ENCODE measurements around the gene KDM4B.
"Not testable (repeated sequence)": the region's sequence is repeated elsewhere in the genome, so short reads cannot be mapped to it uniquely, and the experiment has no call there.

Gene KDM4B

GRCh38 chr19:4969292-4969771 lies 419 bp downstream of the KDM4B start:
- no peak for DNase-seq

- peak; percentile 33 for DNase-seq
These were observed 1.0 kb downstream of the KDM4B start for GRCh38 chr19:4969772-4970531.

GRCh38 chr19:4970558-4971423 lies 1.9 kb downstream of the KDM4B start:
- peak; percentile 42 for DNase-seq

GRCh38 chr19:4971424-4971793 lies 2.5 kb downstream of the KDM4B start:
- DNase-seq: peak; percentile 74

GRCh38 chr19:4971816-4972495 lies 3.0 kb downstream of the KDM4B start:
- no peak for DNase-seq

- no peak for DNase-seq
These were observed 3.8 kb downstream of the KDM4B start for GRCh38 chr19:4972509-4973230.

GRCh38 chr19:4974880-4975469 lies 6.1 kb downstream of the KDM4B start:
- no peak for DNase-seq

- DNase-seq: not testable (repeated sequence)
These were observed 6.7 kb downstream of the KDM4B start for GRCh38 chr19:4975601-4976000.

- peak; percentile 21 for DNase-seq
These were observed 7.7 kb downstream of the KDM4B start for GRCh38 chr19:4976401-4977298.

- no peak for DNase-seq
These were observed 8.6 kb downstream of the KDM4B start for GRCh38 chr19:4977299-4978174.

GRCh38 chr19:4979211-4979807 lies 10.4 kb downstream of the KDM4B start:
- no peak for DNase-seq

GRCh38 chr19:4980067-4980466 lies 11.2 kb downstream of the KDM4B start:
- DNase-seq: no peak

- no peak for DNase-seq
These were observed 12.1 kb downstream of the KDM4B start for GRCh38 chr19:4980838-4981680.

- no peak for DNase-seq
These were observed 12.7 kb downstream of the KDM4B start for GRCh38 chr19:4981681-4981958.

GRCh38 chr19:4983346-4984105 lies 14.6 kb downstream of the KDM4B start:
- DNase-seq: no peak

- DNase-seq: no peak
These were observed 15.1 kb downstream of the KDM4B start for GRCh38 chr19:4984106-4984380.

- no peak for DNase-seq
These were observed 15.6 kb downstream of the KDM4B start for GRCh38 chr19:4984438-4984990.

- DNase-seq: no peak
These were observed 16.7 kb downstream of the KDM4B start for GRCh38 chr19:4985551-4985991.

All from NCI-H82 (cell line).